HUES48 (cell line): Measurements from ENCODE around the gene KMT2E.

Source experiments
- H3K27ac ChIP-seq: one replicate; pipeline ENCODE4 v1.7.0; 2013; ENCODE audit warnings: low read depth, low read length, inconsistent platforms
- H3K27me3 ChIP-seq: 2 replicates; pipeline ENCODE4 v1.6.1; 2013; ENCODE audit warnings: mild to moderate bottlenecking, low read length; ENCODE audit not compliant: control insufficient read depth, insufficient read depth
- H3K36me3 ChIP-seq: 2 replicates; pipeline ENCODE4 v1.6.1; 2013; ENCODE audit warnings: low read length; ENCODE audit not compliant: control insufficient read depth, insufficient read depth
- H3K4me1 ChIP-seq: 2 replicates; pipeline ENCODE4 v1.6.1; 2013; ENCODE audit warnings: mild to moderate bottlenecking, low read length; ENCODE audit not compliant: control insufficient read depth, insufficient read depth
- H3K4me3 ChIP-seq: 2 replicates; pipeline ENCODE4 v1.5.1; 2013; ENCODE audit warnings: mild to moderate bottlenecking, low read depth, low read length
- H3K9ac ChIP-seq: 2 replicates; pipeline ENCODE4 v1.6.1; 2013; ENCODE audit warnings: mild to moderate bottlenecking, low read depth, low read length, moderate library complexity
- H3K9me3 ChIP-seq: 2 replicates; pipeline ENCODE4 v1.6.1; 2013; ENCODE audit warnings: low read length; ENCODE audit not compliant: control insufficient read depth, insufficient read depth

Gene KMT2E

DNA sequence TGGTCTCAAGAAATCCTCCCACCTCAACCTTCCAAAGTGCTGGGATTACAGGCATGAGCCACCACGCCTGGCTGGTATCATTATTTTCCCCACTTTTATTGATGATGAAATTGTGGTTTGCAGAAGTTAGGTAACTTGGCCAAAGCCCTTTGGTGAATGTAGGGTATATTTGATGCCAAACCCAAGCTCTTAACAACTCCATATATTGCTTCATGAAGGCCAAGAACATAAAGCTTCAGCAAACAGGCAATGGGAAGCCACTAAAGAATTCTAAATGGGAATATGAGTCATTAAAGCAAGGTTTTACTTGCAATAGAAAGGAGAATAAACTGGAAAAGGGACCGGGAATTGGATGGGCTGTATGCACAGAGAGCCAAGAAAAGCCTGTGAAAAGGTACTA is 142.7 kb downstream of the KMT2E start:
- no peaks in the 10 kb centered on the region for H3K27me3 ChIP-seq
- H3K4me3 ChIP-seq, result no peak overlapping the region
- H3K36me3 ChIP-seq, result peaks cover 15% of the 10 kb centered on the region
- no peak overlapping the region for H3K27ac ChIP-seq
- H3K9ac ChIP-seq, result no peak overlapping the region
- H3K4me1 ChIP-seq, result no peaks in the 10 kb centered on the region
- H3K9me3 ChIP-seq, result no peaks in the 10 kb centered on the region

DNA sequence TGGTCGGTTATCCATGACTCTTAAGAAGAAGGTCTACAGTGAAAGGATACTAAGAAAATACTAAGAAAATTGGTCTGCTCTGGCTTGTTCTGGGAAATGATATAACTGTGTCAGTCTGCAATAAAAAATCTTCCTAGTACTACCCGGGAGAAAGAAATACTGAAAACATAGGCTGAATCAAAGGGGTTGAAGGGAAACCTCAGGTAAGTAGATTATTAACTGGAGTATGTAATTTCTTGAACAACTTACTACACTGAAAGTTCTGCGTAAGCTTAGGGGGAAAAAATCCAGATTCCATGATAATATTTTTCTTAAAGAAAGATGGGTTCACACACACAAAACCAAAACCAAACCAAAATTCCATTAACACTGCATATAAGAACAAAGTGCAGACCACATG is 143.3 kb downstream of the KMT2E start:
- no peaks in the 10 kb centered on the region for H3K9me3 ChIP-seq
- H3K27me3 ChIP-seq, result no peaks in the 10 kb centered on the region
- no peak overlapping the region for H3K27ac ChIP-seq
- H3K9ac ChIP-seq, result no peak overlapping the region
- peaks cover 15% of the 10 kb centered on the region for H3K36me3 ChIP-seq
- no peaks in the 10 kb centered on the region for H3K4me1 ChIP-seq
- H3K4me3 ChIP-seq, result no peak overlapping the region

DNA sequence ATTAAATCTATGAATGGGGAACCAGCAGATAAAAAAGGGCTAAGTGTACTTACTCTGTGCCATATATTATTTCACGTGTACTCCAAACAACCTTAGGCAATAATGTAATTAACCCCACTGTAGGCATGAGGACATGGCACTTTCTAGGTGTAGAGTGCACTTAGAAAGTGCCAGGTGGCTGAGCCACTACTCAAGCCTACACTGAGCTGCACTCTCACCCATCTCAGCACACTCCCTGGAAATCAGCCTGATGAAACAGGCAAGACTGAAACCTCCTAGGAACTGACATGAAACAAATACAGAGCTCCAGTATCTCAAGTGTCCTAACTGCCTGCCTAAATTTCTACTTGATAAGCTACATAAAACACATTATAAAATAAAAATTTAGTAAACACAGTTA is 147.4 kb downstream of the KMT2E start:
- Histone ChIP-seq H3K4me1 (no peaks in the 10 kb centered on the region), H3K9me3 (no peaks in the 10 kb centered on the region), H3K27me3 (no peaks in the 10 kb centered on the region), H3K9ac (no peak overlapping the region), H3K27ac (no peak overlapping the region), H3K4me3 (no peak overlapping the region), H3K36me3 (peaks cover 27% of the 10 kb centered on the region)
